Hematopoietic multipotent progenitor cell treated with erythropoietin and hydrocortisone succinate and interleukin-3 and kit ligand, for 17 days (in vitro differentiated cells): ENCODE measurements around the gene MAGEB4.
"Not testable (repeated sequence)": the region's sequence is repeated elsewhere in the genome, so short reads cannot be mapped to it uniquely, and the experiment has no call there.

Experiments
- DNase-seq: peaks from one replicate; pipeline ENCODE4 v3.0.0-alpha.2; 2015; ENCODE audit warnings: low spot score

MAGEB4 gene, protein sequence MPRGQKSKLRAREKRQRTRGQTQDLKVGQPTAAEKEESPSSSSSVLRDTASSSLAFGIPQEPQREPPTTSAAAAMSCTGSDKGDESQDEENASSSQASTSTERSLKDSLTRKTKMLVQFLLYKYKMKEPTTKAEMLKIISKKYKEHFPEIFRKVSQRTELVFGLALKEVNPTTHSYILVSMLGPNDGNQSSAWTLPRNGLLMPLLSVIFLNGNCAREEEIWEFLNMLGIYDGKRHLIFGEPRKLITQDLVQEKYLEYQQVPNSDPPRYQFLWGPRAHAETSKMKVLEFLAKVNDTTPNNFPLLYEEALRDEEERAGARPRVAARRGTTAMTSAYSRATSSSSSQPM

DNA sequence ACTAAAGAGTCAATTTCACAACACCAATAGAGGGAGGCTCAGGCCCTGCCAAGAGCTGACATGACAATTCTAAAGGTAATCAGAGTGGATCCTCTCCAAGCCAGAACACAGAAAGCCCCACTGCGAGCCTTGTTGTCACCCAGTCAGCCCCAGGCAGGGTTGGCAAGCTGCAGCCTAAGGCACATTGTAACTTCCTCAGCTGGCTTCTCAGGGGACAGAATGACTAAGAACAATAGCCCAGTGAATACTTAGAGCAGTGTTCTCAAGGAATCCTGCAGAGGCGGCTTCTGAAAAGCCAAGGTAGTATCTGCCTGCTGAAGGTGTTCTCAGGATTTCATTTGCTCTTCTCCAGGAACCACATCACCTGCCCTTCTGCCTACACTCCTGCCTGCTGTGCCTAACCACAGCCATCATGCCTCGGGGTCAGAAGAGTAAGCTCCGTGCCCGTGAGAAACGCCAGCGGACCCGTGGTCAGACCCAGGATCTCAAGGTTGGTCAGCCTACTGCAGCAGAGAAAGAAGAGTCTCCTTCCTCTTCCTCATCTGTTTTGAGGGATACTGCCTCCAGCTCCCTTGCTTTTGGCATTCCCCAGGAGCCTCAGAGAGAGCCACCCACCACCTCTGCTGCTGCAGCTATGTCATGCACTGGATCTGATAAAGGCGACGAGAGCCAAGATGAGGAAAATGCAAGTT is at the start of gene MAGEB4:
Gene MAGEB4, plus strand, starts transcription at position 277 of the 692 bp plus-strand sequence. Its CDS starts 136 bp downstream, at position 413.
- DNase-seq: no peak

DNA sequence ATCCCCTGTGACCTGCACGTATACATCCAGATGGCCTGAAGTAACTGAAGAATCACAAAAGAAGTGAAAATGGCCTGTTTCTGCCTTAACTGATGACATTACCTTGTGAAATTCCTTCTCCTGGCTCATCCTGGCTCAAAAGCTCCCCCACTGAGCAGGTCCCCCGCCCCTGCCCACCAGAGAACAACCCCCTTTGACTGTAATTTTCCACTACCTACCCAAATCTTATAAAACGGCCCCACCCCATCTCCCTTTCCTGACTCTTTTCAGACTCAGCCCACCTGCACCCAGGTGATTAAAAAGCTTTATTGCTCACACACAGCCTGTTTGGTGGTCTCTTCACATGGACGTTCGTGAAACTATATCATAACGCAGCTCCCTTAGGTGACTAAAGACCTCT is 47.9 kb upstream of the MAGEB4 start:
- DNase-seq: not testable (repeated sequence)

DNA sequence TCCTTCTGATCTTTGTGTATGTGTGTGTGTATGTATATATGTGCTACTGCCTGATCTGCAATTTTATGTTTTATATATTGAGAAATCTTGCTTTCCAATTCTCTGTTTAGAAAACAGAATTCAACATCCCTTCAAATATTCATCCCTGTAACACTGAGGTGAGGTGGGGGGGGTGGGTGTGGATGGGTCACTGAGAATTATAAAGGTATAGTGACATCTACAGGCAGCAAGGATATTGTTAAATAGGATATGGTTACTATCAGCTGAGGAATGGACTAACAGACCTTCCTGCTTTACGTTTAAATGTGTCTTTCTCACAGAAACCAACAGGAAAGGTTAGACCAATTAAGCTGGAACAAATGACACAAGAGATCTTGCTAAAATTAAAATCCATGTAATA is 45.5 kb upstream of the MAGEB4 start:
- no peak for DNase-seq

DNA sequence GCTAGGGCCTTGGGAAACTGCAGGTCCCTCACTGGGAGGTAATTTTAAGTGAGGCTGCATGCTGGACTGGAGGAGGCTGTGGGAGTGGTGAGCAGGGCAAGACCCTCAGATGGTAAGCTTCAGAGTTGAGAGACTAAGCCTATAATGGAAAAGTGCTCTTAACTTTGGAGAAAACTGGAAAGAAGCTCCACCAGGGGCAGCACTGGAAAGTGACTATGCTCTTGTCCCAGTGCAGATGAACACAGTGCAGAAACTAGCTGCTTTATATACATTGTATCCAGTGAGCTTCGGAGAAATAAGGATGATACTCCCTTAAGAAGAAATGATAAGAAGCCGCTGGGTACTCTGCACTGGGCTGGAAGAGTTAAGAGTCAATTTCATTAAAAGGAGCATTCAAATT is 29.6 kb upstream of the MAGEB4 start:
- no peak for DNase-seq

DNA sequence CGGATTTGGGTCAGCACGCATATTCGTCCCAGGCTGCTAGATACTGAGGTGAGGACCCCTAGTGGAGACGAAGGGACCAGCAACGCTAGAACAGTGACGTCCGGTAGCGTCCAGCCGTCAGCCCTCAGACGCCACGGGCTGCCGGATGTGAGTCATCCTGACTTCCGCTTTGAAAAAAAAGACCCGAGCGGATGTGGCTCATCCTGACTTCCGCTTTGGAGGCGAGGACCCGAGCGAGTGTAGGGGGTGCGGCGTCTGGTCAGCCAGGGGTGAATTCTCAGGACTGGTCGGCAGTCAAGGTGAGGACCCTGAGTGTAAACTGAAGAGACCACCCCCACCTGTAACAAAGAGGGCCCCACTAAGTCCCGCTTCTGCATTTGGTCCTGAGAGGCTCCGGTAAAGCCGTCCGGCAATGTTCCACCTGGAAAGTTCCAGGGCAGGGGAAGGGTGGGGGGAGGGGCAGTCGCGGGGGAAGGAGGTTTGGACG is 26.4 kb upstream of the MAGEB4 start, which contains the start of gene MAGEB2:
Gene MAGEB2, plus strand, starts transcription at position 207 of the 487 bp plus-strand sequence. CDS start 3,018 bp downstream, outside the sequence.
- DNase-seq: no peak

DNA sequence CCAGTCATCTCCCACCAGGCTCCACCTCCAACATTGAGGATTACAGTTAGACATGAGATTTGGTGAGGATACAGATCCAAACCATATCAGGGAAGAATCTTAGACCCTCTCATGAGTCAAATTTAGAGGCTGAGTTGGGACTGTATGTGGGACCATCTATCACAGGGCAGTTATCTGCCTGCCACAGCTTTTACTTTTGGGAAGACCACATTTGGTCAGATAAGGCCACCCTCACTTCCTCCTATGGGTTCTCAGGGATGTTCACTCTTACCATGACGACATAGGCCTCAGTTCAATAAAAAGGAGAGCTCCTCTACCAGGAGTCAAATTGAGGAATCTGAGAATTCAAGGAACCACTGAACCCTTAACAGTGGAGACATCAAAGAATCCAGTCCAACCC is 24.3 kb upstream of the MAGEB4 start:
- no peak for DNase-seq

DNA sequence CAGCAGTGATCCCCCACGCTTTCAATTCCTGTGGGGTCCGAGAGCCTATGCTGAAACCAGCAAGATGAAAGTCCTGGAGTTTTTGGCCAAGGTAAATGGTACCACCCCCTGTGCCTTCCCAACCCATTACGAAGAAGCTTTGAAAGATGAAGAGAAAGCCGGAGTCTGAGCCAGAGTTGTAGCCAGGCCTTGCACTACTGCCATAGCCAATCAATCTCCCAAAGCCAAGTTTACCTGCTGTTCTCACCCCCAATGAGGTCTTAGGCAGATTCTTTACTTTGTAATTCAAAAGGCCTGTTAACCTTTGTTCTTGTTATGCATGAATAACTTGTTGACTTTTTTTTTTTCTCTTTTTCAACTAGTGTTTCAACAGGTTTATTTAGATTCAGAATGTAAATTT is 22.4 kb upstream of the MAGEB4 start:
- no peak for DNase-seq

DNA sequence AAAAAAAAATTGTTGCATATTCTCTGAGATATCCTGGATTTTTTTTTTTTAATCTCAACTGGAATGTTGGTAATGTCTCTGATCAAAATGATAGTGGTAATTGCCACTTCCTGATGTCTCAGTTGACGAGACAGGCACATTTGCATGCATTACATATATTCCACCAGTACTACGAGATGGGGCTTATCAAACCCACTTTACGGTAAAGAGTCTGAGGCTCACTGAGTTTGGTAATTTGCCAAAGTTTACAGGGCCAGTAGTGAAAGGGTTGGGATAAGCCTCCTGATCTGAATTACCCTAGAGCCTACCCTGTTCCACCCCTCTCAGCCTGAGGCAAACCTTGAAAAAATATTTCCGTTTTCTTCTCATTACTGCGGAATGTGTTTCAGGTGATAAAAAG is 21.1 kb upstream of the MAGEB4 start:
- DNase-seq: no peak

DNA sequence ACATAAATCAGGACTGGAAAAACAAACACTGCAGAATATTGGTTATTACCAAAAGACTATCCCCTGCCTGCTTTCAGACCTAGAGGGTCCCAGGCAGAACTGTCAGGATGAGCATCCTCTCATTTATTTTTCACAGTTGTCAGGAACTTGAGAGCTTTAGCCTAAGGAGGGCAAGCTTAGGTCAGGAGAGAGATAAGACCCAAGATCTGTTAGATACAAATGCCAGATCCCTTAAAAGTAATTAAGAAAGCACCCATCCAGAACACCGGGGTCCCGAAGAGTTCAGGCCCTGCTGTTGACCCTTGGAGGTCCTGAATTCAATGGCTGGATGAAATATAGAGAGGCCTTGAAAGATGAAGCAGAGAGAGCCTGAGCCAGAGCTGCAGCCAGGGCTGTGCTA is 17.3 kb upstream of the MAGEB4 start:
- DNase-seq: no peak

DNA sequence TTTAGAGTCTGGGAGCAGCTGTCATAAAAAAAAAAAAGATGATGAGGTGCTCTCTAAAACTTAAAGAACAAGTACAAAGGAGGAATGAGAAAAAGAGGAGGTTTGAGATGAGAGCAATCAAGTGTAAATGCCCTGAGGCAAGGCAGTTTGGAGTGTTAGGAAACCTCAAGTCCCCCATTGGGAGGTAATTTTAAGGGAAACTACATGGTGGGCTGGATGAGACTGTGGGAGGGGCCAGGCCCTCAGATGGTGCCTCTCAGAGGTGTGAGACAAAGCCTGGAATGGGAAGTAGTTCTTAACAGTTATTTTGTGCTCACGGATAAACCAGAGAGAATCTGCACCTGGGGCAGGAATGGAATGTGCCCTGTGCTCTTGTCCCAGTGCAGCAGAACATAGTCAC is 13.3 kb upstream of the MAGEB4 start:
- DNase-seq: no peak

DNA sequence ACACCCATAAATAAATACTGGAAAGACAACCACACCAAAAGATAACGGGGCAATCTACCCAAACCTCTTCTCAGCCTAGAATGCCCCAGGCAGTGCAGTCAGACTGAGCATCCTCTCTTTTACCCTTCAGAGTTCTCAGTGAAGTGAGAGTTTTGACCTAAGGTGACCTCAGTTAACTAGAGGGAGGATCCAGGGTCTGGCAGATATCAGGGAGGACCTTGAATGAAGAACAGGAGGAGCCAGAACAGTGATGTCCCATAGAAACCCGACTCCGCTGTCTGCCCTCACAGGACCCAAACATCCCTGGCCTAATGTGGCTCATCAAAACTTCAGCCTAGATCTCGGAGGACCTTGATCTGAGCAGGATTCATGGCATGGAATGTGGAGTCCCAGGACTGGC is 11.4 kb upstream of the MAGEB4 start, which contains the start of gene MAGEB3:
Gene MAGEB3, plus strand, starts transcription at position 263 of the 400 bp plus-strand sequence. CDS start 5,268 bp downstream, outside the sequence.
- no peak for DNase-seq

DNA sequence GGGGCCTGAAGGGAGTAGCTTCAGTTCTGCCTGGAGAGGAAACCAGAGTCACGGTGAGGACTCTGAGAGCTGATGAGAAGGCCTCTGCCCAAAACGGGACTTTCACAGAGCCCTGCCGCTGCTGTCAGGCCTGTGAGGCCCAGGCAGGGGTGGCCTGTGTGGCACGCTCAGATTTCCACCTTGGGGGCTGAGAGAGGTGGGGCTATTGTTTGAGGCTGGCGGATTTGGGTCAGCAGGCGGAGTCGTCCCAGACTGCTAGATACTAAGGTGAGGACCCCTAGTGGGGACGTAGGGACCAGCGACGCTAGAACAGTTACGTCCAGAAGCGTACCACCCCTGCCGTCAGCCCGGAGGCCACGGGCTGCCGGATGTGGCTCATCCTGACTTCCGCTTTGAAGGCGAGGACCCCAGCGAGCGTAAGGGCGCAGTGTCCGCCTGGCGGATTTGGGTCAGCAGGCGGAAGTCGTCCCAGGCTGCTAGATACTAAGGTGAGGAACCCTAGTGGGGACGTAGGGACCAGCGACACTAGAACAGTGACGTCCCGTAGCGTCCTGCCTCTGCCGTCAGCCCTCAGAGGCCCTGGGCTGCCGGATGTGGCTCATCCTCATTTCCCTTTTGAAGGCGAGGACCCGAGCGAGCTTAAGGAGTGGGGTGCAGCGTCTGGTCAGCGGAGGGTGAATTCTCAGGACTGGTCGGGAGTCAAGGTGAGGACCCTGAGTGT is 5.1 kb downstream of the MAGEB4 start, which contains the start of gene MAGEB1:
Gene MAGEB1, plus strand, starts transcription at position 378 of the 721 bp plus-strand sequence. CDS start 3,348 bp downstream, outside the sequence.
- DNase-seq: no peak

DNA sequence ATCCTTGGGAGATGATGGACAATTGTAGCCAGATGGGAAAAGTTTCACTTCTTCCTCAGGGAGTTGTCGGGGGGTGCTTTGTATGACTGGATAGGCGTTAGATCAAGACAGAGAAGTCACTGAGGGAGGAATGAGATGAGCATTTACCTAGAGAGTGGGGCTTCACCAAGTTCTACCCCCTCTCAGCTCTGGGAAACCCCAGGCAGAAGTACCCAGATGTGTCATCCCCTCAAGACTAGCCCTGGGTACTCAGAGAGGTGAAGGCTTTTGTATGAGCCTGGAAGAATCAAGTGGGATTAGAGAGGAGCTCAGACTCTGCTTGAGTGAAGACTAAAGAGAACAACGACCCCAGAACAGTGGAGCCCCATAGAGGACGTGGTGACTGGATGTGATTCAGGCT is 7.1 kb downstream of the MAGEB4 start:
- no peak for DNase-seq

DNA sequence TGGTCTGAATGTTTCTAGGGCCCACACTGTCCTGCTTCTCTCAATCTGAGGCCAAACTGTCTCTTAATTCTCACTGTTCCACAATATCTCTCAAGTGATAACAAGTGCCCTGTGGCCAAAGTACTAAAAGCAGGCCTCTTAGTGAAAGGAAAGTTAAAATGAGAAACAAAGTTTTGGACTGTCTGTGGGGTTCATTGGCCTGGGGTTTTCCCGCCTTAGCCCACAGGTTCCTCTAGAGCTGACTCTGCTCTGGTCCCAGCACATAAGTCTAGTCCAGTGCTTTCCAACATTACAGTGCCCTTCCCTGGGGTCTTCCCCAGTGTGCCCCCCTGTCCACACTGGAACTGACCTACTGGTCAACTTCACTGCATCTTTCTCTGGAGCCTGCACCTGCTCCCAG is 11.5 kb downstream of the MAGEB4 start:
- DNase-seq: no peak

DNA sequence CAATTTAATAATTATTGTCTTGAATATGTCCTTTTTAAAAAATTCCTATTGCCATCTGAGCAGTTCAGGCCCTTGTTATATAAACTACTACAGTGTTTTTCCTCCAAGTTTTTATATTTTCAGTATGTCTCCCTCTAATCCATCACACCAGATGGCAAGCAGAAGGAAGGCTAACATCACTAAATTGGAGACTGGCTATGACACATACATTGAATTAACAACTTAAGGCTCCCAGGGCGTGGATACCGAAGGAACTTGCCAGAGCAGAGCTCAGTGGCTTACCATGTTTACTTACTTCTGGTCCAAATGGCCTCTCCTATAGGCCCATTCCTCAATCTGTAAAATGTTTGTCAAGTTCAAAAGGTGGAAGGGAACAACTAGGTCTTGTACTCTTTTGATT is 18.1 kb downstream of the MAGEB4 start:
- no peak for DNase-seq

DNA sequence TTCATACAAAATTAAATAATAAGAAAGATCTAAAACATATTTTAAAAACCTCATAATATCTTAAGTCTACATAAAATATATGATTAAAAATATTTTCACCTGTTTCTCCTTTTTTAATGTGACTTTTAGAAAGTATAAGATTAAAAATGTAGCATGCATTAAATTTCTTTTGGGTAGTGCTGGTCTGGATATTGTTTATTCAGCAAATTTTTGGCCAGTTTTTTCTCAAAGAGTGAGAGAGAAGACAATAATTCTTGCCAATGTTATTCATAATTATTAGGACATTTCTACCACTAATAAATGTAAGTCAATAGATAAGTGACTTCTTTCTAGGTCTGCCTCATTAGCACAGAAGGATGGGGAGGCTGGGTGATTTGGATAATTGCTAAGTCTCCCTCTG is 19.2 kb downstream of the MAGEB4 start:
- no peak for DNase-seq

DNA sequence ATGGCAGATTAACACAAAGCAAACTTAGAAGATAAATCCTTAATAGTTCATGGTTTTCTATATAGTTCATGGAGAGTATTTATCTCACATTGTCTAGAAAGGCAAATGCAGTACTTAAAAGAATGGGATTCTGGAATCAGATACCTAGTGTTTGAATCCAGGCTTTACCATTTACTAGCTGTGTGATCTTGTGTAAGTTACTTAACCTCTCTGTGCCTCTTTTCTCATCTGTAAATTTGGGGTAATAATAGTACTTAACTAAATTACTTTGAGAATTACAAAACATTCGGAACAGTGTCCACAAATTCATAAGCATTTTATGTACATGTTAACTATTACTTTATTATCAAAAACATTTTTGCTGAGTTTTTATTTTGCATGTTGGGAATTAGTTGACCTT is 21.0 kb downstream of the MAGEB4 start:
- DNase-seq: no peak

DNA sequence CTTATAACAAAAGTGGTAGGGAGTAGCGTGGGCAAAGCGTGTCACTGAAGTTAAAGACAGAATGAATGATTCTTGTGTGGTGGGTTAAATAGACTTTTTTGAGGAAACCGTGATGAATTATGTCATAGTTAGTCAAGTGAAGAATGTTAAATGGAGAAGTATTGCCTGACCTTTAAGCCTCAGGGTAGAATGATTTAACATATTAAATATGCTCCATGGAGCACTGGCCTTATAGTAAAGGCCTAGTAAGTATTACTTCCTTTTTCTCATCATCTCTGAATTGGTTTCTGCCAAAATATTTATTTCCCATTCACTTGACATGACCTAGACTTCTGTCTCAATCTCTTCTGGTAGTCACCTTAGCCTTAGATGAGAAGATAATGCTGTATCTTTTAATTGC is 28.8 kb downstream of the MAGEB4 start:
- DNase-seq: no peak

DNA sequence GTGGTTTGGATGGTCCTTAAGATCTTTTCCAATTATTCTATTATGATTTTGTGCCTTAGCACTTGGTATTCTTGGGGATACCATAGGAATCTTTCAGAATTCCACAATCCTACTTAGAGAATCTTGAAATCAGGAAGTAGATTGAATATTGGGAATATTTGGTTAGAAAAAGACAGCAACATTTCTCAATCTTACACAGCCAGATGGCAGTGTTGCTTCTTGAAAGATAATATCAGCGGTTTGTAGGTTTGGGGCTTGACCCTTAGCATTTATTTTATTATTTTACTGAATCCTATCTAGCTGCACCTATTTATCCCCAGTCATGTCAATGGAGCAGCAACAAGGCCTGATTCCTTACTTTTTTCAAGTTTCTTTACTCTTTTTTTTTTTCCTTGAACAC is 33.7 kb downstream of the MAGEB4 start:
- no peak for DNase-seq

DNA sequence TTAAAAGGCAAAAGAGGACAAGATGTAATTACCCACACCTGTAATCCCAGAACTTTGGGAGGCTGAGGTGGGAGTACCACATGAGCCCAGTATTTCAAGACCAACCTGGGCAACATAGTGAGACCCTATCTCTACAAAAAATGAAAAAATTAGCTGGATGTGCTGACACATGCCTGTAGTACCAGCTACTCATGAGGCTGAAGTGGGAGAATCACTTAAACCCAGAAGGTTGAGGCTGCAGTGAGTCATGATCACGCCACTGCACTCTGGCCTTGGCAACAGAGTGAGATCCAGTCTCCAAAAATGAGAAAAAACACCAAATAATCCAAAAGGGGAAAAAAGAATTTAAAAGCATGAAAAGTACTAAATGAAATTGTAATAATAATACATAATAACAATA is 36.6 kb downstream of the MAGEB4 start:
- DNase-seq: no peak

DNA sequence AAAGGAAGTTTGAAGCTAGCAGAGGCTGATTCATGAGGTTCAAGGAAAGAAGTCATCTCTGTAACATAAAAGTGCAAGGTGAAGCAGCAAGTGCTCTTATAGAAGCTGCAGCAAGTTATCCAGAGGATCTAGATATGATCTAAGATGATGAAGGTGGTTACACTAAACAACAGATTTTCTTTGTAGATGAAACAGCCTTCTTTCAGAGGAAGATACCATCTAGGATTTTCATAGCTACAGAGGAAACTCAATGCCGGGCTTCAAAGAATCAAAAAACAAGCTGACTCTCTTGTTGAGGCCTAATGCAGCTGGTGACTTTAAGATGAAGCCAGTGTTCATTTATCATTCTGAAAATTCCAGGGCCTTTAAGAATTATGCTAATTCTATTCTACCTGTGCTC is 38.6 kb downstream of the MAGEB4 start:
- no peak for DNase-seq

DNA sequence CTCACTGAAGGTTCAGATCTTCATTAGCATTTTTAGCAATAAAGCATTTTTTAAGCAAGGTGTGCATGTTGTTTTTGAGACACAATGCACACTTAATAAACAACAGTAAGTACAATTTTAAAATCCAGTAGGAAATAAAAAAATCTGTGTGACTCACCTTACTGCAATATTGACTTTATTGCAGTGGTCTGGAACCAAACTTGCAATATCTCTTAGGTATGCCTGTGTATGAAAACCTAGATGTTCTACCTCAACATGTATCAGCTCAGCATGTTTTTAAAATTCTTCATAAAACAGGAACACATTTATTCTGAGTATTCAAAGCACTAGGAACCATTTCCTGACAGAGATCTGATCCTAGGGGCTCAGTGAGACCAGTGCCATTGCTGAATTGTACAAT is 40.7 kb downstream of the MAGEB4 start:
- DNase-seq: no peak
